ENCODE results near the gene MYO1H.

The MYO1H gene

GRCh38 chr12:109329686-109330085 lies 18.0 kb upstream of the MYO1H start:
- Mint-ChIP-seq H3K4me3 (no peak overlapping the region), H3K9me3 (no peaks in the 10 kb centered on the region), H3K27me3 (ENCODE audit: low read depth) (peaks cover 21% of the 10 kb centered on the region), H3K4me1 (ENCODE audit: low read depth) (no peaks in the 10 kb centered on the region), H3K36me3 (ENCODE audit: low read depth) (no peaks in the 10 kb centered on the region), H3K27ac (no peak overlapping the region)
- DNase-seq (ENCODE audit: low spot score): no peak

DNA sequence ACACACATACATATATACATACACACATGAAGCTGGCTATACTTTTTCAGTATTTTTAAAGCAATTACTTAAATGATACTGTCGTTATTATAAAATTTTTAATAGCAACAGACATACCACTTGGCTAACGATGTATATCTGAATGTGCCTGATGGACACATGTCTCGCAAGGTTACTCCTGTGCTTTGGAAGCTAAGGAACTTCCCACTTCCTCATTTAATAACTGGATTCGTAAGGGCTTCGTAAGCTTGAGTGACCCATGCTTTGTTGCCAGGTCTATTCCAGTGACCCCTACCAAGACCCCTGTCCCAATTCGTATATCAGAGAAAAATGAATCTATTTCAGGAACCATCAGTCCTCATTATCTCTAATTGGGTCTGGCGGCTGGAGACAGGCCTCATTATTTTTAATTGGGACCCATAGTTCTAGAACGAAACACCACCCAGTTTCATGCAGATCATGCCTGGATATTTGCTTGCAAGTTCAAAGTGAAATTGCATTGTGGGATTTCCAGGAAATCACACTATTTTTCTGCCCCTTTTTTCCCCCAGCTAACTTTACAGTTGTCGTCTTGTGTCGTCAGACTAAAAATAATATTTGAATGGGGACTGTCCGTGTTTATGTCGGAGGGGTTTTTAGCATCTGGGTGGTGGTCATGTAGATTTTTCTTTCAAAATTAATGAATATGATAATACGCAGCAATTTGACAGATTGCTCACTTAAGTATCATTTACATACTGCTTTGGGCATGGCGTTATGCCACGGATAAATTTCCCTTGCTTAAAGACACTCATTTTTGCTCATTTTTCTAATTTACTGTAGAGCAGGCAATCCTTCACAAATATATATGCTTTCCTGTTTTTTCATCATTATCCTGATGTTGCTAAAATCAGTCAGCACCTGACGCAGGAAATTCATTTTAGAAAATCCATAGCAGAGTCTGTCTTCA lies 17.1 kb upstream of the MYO1H start:
- no peaks in the 10 kb centered on the region for H3K4me1 Mint-ChIP-seq (ENCODE audit: low read depth)
- no peaks in the 10 kb centered on the region for H3K36me3 Mint-ChIP-seq (ENCODE audit: low read depth)
- no peak overlapping the region for H3K4me3 Mint-ChIP-seq
- DNase-seq (ENCODE audit: low spot score): no peak
- H3K27me3 Mint-ChIP-seq (ENCODE audit: low read depth): peaks cover 18% of the 10 kb centered on the region
- H3K9me3 Mint-ChIP-seq: no peaks in the 10 kb centered on the region
- H3K27ac Mint-ChIP-seq: no peak overlapping the region

DNA sequence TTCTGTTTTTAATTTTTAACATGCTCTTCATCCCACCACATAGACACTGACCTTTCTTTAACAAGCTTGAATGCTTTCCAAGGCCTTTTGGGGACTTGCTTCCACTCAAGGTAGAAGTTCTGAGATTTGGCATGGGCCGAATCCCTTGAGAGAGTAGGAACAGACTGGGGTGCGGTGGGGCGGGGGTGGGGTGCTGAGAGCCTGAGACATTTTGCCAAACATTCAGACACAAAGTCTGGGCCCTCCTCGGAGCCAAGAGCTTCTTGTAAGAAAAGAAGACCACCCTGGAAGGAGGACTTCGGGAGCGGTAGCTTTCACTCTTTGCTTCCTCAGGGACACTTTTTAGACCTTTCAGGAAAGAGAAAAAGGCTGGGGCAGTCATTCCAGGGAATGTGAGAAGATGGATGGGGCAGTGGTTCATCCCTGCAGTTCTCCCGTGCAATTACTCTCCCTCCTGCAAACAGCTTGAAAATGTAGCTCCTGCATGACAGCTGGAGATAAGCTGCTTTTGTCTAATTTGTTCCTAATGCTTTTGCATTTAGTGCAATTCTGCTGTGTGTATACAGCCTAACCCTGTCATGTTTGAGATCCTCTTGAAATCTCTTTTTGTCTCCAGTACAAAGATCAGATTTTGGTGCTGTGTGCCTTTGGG lies 16.3 kb upstream of the MYO1H start:
- H3K4me1 Mint-ChIP-seq (ENCODE audit: low read depth): no peaks in the 10 kb centered on the region
- H3K36me3 Mint-ChIP-seq (ENCODE audit: low read depth): no peaks in the 10 kb centered on the region
- no peak for DNase-seq (ENCODE audit: low spot score)
- peaks cover 21% of the 10 kb centered on the region for H3K27me3 Mint-ChIP-seq (ENCODE audit: low read depth)
- no peaks in the 10 kb centered on the region for H3K9me3 Mint-ChIP-seq
- H3K4me3 Mint-ChIP-seq: no peak overlapping the region
- H3K27ac Mint-ChIP-seq: no peak overlapping the region

DNA sequence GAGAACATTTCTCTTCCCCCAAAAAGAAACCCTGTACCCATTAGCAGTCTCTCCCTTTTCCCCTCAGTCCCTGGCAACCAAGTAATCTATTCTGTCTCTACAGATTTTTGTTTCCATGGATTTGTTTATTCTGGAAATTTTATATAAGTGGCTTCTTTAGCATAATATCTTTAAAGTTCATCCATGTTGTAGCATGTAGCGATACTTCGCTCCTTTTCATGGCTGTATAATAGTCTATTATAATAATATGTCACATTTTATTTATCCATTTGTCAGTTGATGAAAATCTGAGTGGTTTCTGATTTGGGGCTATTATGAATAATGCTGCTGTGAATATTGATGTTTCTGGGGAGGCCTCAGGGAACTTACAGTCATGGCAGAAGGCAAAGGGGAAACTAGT lies 12.8 kb upstream of the MYO1H start:
- Mint-ChIP-seq H3K9me3 (no peaks in the 10 kb centered on the region), H3K36me3 (ENCODE audit: low read depth) (no peaks in the 10 kb centered on the region), H3K27ac (no peak overlapping the region), H3K4me1 (ENCODE audit: low read depth) (no peaks in the 10 kb centered on the region), H3K4me3 (no peak overlapping the region), H3K27me3 (ENCODE audit: low read depth) (peaks cover 18% of the 10 kb centered on the region)
- DNase-seq (ENCODE audit: low spot score): no peak

- no peak for DNase-seq (ENCODE audit: low spot score)
- peaks cover 20% of the 10 kb centered on the region for H3K27me3 Mint-ChIP-seq (ENCODE audit: low read depth)
- no peak overlapping the region for H3K27ac Mint-ChIP-seq
- H3K36me3 Mint-ChIP-seq (ENCODE audit: low read depth): no peaks in the 10 kb centered on the region
- no peaks in the 10 kb centered on the region for H3K9me3 Mint-ChIP-seq
- H3K4me1 Mint-ChIP-seq (ENCODE audit: low read depth): no peaks in the 10 kb centered on the region
- no peak overlapping the region for H3K4me3 Mint-ChIP-seq
Observed at GRCh38 chr12:109336593-109336992, 11.1 kb upstream of the MYO1H start.

GRCh38 chr12:109343677-109344076 lies 4.0 kb upstream of the MYO1H start:
- Mint-ChIP-seq H3K4me1 (ENCODE audit: low read depth) (no peaks in the 10 kb centered on the region), H3K36me3 (ENCODE audit: low read depth) (no peaks in the 10 kb centered on the region), H3K9me3 (no peaks in the 10 kb centered on the region), H3K4me3 (no peak overlapping the region), H3K27ac (no peak overlapping the region), H3K27me3 (ENCODE audit: low read depth) (peaks cover 31% of the 10 kb centered on the region)
- DNase-seq (ENCODE audit: low spot score): no peak

GRCh38 chr12:109345428-109345827 lies 2.3 kb upstream of the MYO1H start:
- no peak for DNase-seq (ENCODE audit: low spot score)
- Mint-ChIP-seq H3K27me3 (ENCODE audit: low read depth) (peaks cover 29% of the 10 kb centered on the region), H3K36me3 (ENCODE audit: low read depth) (no peaks in the 10 kb centered on the region)

DNA sequence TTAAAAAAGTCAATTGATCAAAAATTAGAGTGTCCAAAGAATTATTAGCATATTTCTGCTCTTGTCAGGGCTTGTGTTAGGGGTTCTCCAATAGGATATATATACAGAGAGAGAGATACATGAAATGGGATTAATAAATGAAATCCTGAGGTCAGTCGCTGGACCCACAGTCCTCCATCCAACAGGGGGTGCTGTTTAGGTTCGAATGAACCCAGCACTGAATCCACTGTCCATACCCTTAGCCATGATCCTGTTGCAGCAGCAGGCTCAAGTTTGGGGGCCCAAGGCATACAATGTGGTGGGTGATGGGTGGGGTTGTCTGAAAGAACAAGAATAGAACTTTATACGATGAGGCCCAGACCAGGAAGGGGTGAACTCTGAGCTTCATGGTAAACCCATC lies 780 bp upstream of the MYO1H start:
- H3K4me1 Mint-ChIP-seq (ENCODE audit: low read depth): no peaks in the 10 kb centered on the region
- DNase-seq (ENCODE audit: low spot score): no peak
- no peak overlapping the region for H3K27ac Mint-ChIP-seq
- no peak overlapping the region for H3K4me3 Mint-ChIP-seq
- peaks cover 22% of the 10 kb centered on the region for H3K27me3 Mint-ChIP-seq (ENCODE audit: low read depth)
- H3K36me3 Mint-ChIP-seq (ENCODE audit: low read depth): no peaks in the 10 kb centered on the region
- no peaks in the 10 kb centered on the region for H3K9me3 Mint-ChIP-seq

More at GRCh38 chr12:109345428-109345827, 2.3 kb upstream of the MYO1H start:
- no peaks in the 10 kb centered on the region for H3K9me3 Mint-ChIP-seq
- H3K4me1 Mint-ChIP-seq (ENCODE audit: low read depth): no peaks in the 10 kb centered on the region
- H3K4me3 Mint-ChIP-seq: no peak overlapping the region
- H3K27ac Mint-ChIP-seq: no peak overlapping the region

- H3K36me3 Mint-ChIP-seq (ENCODE audit: low read depth): no peaks in the 10 kb centered on the region
- H3K4me3 Mint-ChIP-seq: no peak overlapping the region
- H3K27ac Mint-ChIP-seq: no peak overlapping the region
- no peak for DNase-seq (ENCODE audit: low spot score)
- H3K27me3 Mint-ChIP-seq (ENCODE audit: low read depth): peaks cover 23% of the 10 kb centered on the region
- peaks cover 5% of the 10 kb centered on the region for H3K4me1 Mint-ChIP-seq (ENCODE audit: low read depth)
- no peaks in the 10 kb centered on the region for H3K9me3 Mint-ChIP-seq
Observed at GRCh38 chr12:109352184-109352583, 4.5 kb downstream of the MYO1H start.

GRCh38 chr12:109356577-109356976 lies 8.9 kb downstream of the MYO1H start:
- Mint-ChIP-seq H3K27me3 (ENCODE audit: low read depth) (peaks cover 28% of the 10 kb centered on the region), H3K9me3 (no peaks in the 10 kb centered on the region), H3K4me1 (ENCODE audit: low read depth) (peaks cover 23% of the 10 kb centered on the region), H3K36me3 (ENCODE audit: low read depth) (no peaks in the 10 kb centered on the region), H3K4me3 (no peak overlapping the region), H3K27ac (no peak overlapping the region)
- DNase-seq (ENCODE audit: low spot score): no peak

GRCh38 chr12:109357032-109357431 lies 9.3 kb downstream of the MYO1H start:
- no peaks in the 10 kb centered on the region for H3K36me3 Mint-ChIP-seq (ENCODE audit: low read depth)
- H3K27ac Mint-ChIP-seq: no peak overlapping the region
- H3K9me3 Mint-ChIP-seq: no peaks in the 10 kb centered on the region
- DNase-seq (ENCODE audit: low spot score): no peak
- H3K4me1 Mint-ChIP-seq (ENCODE audit: low read depth): peaks cover 23% of the 10 kb centered on the region
- no peak overlapping the region for H3K4me3 Mint-ChIP-seq
- peaks cover 28% of the 10 kb centered on the region for H3K27me3 Mint-ChIP-seq (ENCODE audit: low read depth)

- Mint-ChIP-seq H3K36me3 (ENCODE audit: low read depth) (no peaks in the 10 kb centered on the region), H3K27ac (peak overlapping the region; percentile 82), H3K9me3 (no peaks in the 10 kb centered on the region), H3K4me1 (ENCODE audit: low read depth) (peaks cover 23% of the 10 kb centered on the region), H3K4me3 (peak overlapping the region; percentile 72), H3K27me3 (ENCODE audit: low read depth) (peaks cover 28% of the 10 kb centered on the region)
- DNase-seq (ENCODE audit: low spot score): peak; percentile 49
Observed at GRCh38 chr12:109358154-109358869, 10.6 kb downstream of the MYO1H start.

DNA sequence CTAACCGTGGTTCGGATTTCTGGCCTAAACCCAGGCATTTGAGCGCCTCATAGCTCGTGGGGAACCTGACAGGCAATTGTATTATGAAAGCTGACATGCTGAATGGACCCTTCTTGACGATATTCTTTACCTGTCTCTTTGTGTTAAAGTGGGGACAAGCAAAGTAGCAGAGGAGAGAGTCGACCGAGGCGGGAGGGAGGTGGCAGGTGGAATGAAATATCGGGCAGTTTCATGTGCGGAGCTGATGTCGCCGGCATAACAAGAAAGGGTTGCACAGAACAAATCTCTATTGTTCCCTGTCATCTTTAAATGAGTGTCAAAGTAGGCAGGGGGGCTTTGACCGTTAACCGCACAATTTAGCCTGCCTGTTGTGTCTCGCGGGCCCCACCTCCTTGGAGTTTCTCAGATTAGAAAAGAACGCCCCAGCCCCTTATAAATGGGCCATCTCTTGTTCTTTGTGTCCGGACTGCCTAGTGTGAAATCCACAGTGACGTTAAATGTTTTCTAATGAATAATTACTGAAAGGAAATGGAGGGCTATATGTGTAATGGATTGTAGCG lies 11.5 kb downstream of the MYO1H start:
- no peaks in the 10 kb centered on the region for H3K9me3 Mint-ChIP-seq
- H3K36me3 Mint-ChIP-seq (ENCODE audit: low read depth): no peaks in the 10 kb centered on the region
- H3K4me3 Mint-ChIP-seq: no peak overlapping the region
- H3K4me1 Mint-ChIP-seq (ENCODE audit: low read depth): peaks cover 23% of the 10 kb centered on the region
- no peak overlapping the region for H3K27ac Mint-ChIP-seq
- no peak for DNase-seq (ENCODE audit: low spot score)
- H3K27me3 Mint-ChIP-seq (ENCODE audit: low read depth): peaks cover 30% of the 10 kb centered on the region

GRCh38 chr12:109369831-109370230 lies 22.1 kb downstream of the MYO1H start:
- no peaks in the 10 kb centered on the region for H3K9me3 Mint-ChIP-seq
- no peak overlapping the region for H3K4me3 Mint-ChIP-seq
- DNase-seq (ENCODE audit: low spot score): no peak
- H3K27ac Mint-ChIP-seq: no peak overlapping the region
- H3K27me3 Mint-ChIP-seq (ENCODE audit: low read depth): peaks cover 67% of the 10 kb centered on the region
- no peaks in the 10 kb centered on the region for H3K4me1 Mint-ChIP-seq (ENCODE audit: low read depth)
- no peaks in the 10 kb centered on the region for H3K36me3 Mint-ChIP-seq (ENCODE audit: low read depth)

All from T-helper 2 cell treated with Interferon-gamma antibody and Interleukin-4, amounts not matched to agents 5 μg/mL and 100 μg/mL, for 36 hours (primary cell).